Measurements from ENCODE around the gene PLIN4.
A peak's percentile ranks its signal among the peaks of the same experiment; 100 is the strongest.

DNA sequence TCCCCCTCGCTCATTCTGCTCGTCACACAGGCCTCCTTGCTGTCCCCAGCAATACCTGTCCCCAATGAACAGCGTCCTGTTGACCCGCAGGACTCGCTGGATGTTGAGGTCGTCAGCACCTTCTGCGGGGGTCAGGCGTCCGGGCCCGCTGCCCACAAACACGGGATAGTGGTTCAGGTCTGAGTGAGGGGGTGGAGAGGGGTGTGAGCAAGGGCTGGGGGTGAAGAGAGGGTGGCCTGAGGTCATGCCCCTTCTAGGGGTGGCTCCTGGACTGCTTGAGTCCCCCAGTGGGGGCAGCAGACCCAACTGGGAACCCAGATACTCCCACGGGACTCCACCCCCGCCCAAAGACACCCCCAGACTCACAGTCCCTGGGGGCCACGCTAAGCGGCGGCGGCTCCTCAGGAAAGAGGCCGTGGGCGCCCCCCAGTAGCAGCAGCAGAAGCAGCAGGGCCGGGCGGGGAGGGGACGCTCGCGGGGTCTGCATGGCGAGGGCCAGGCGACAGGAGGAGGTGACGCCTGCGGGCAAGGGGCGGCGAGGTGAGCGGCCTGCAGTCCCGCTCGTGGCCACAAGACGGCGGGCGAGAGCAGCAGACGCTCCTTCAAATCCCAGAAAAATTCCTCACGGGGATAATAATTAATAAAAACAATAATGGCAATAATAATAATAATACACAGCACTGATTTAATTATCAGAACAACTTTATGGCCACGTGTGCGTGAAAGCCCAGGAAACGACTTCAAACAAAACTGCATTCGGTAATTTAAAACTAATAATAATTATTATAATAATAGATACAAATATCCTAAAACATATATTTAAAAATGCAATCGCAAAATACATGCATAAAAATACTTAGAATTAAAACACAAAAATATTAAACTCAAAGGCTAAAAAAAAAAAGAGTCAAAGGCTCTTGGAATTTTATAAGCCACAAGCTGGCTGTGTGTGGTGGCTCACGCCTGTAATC lies 40.0 kb upstream of the PLIN4 start:
- peak in 5 of 7 experiments; percentile 82 to 100 (median 100) for TF ChIP-seq CTCF (IDR thresholded peaks at IDR 0.05)
- TF ChIP-seq POLR2A (IDR thresholded peaks at IDR 0.05), result no peak
- peak in 1 of 3 donors; percentile 15 for TF ChIP-seq POLR2AphosphoS5 (IDR thresholded peaks at IDR 0.05)

Data from stomach (tissue), 4 donors.